Stomach (tissue), 9 donors: ENCODE measurements around the gene TFAP2C. TPM values are rescaled to one million over a fixed set of nuclear protein-coding genes. Genes with fewer than 3 reads are reported as not detected.

Experiments used
- DNase-seq, 2 donors: peaks; one replicate each; pipeline versions ENCODE4 v3.0.0 to v3.0.0-alpha.2; 2013 to 2019
- H3K27ac ChIP-seq, 5 donors: fragments of 200-600 bp in 4 of 5; sonication (generic) in 4 of 5; one replicate each; pipeline ENCODE4 v1.5.1; 2013 to 2019; ENCODE audit warnings: mild to moderate bottlenecking in 1 of 5, moderate library complexity in 1 of 5
- H3K27me3 ChIP-seq, 3 donors: fragments of 200-600 bp; sonication (generic); one replicate each; pipeline ENCODE4 v1.5.1; 2017 to 2019; ENCODE audit warnings: mixed run types in 1 of 3
- H3K36me3 ChIP-seq, 4 donors: fragments of 200-600 bp; sonication (generic); 1 replicate in 3 of 4; 2 replicates in 1 of 4; pipeline ENCODE4 v1.5.1; 2016 to 2019
- H3K4me1 ChIP-seq, 4 donors: fragments of 200-600 bp; sonication (generic); one replicate each; pipeline ENCODE4 v1.5.1; 2016 to 2019
- H3K4me3 ChIP-seq, 4 donors: fragments of 200-600 bp; sonication (generic) in 3 of 4; one replicate each; pipeline ENCODE4 v1.5.1; 2016 to 2019; ENCODE audit warnings: mild to moderate bottlenecking in 1 of 4
- H3K9me3 ChIP-seq, 4 donors: fragments of 200-600 bp; sonication (generic); one replicate each; pipeline ENCODE4 v1.5.1; 2016 to 2019
- EP300 ChIP-seq: sonication (generic); formaldehyde crosslinking; IDR thresholded peaks from one replicate; pipeline ENCODE4 v1.6.1; 2017; ENCODE audit warnings: antibody characterized with exemption
- POLR2A ChIP-seq, 4 donors: fragments of 450-650 bp; IDR thresholded peaks; one replicate each; pipeline ENCODE4 v1.6.1; 2016; ENCODE audit warnings: antibody characterized with exemption in 4 of 4, control low read depth in 2 of 4, mild to moderate bottlenecking in 1 of 4, moderate library complexity in 1 of 4
- POLR2AphosphoS5 ChIP-seq, 3 donors: sonication (generic); formaldehyde crosslinking; IDR thresholded peaks; one replicate each; pipeline ENCODE4 v1.6.1; 2016; ENCODE audit warnings: antibody characterized with exemption in 3 of 3
- WGBS, 5 donors: extraction: QIAGEN DNeasy Blood & Tissue Kit in 3 of 5; methylation state at CpG; one replicate each; pipeline versions ENCODE4 v1.1.5 to v1.1.7; 2013 to 2018; 5-methylcytosine and 5-hydroxymethylcytosine counted together
- intact Hi-C: fragments of 100-400 bp; cut with DNase I; formaldehyde crosslinking; loops from one replicate; pipeline ENCODE4 v1.15.1; 2023; ENCODE audit warnings: low total_unique reads
- polyA plus RNA-seq, 3 donors: library from polyadenylated mRNA; stranded (reverse); fragments of 200-250 nt; gene quantifications; one replicate each; pipeline ENCODE4 v1.2.3, GENCODE V29; 2013
- total RNA-seq, 5 donors: library from RNA; depleted of rRNA; stranded (reverse); fragments of >200 nt; gene quantifications; one replicate each; pipeline versions ENCODE4 v1.1.0 to v1.2.3, GENCODE V29; 2014 to 2016
- TF ChIP-seq, protein P1 (sequence below), 7 experiments: fragments of 450-650 bp in 4 of 7; fragments of 200-600 bp in 3 of 7; sonication (generic) in 3 of 7; IDR thresholded peaks; one replicate each; pipeline ENCODE4 v1.5.1; 2016 to 2019; ENCODE audit warnings: antibody characterized with exemption in 7 of 7, control low read depth in 2 of 7, mild to moderate bottlenecking in 1 of 7
- donor health status: healthy with polysubstance abuse.
- donor health status: Bipolar disorder and iron deficiency.
- donor health status: healthy.

Gene TFAP2C
- total and polyA plus RNA-seq, 8 donors: 0.12 to 10.9 (median 0.89) TPM; not detected in 3

DNA sequence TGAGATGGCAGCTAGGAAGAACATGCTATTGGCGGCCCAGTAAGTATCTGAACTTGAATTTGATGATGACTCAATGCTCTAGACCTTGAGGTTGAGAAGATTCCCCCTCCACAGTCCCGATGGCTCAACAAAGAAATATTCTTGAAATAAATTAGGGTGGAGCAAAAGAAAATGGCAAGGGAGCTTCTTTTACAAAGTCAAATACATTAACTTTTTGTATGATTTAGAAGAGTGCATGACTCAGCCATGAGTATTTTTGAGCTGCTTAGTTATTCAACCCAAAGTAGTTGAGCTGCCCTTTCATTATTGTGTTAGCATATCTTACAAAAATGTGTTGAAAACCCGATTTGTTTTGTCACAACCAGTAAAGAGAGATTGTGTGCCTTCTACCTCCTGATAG, 7.6 kb downstream of the TFAP2C start:
- Histone ChIP-seq H3K36me3 (no peaks in the 10 kb centered on the region), H3K4me3 (no peak overlapping the region), H3K4me1 (no peaks in the 10 kb centered on the region), H3K9me3 (no peaks in the 10 kb centered on the region), H3K27me3 (peaks cover 5 to 98% (median 26%) of the 10 kb centered on the region in 3 donors), H3K27ac (no peak overlapping the region)
- no peak for TF ChIP-seq EP300
- TF ChIP-seq, protein P1, sequence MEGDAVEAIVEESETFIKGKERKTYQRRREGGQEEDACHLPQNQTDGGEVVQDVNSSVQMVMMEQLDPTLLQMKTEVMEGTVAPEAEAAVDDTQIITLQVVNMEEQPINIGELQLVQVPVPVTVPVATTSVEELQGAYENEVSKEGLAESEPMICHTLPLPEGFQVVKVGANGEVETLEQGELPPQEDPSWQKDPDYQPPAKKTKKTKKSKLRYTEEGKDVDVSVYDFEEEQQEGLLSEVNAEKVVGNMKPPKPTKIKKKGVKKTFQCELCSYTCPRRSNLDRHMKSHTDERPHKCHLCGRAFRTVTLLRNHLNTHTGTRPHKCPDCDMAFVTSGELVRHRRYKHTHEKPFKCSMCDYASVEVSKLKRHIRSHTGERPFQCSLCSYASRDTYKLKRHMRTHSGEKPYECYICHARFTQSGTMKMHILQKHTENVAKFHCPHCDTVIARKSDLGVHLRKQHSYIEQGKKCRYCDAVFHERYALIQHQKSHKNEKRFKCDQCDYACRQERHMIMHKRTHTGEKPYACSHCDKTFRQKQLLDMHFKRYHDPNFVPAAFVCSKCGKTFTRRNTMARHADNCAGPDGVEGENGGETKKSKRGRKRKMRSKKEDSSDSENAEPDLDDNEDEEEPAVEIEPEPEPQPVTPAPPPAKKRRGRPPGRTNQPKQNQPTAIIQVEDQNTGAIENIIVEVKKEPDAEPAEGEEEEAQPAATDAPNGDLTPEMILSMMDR (IDR thresholded peaks at IDR 0.05): no peak
- TF ChIP-seq POLR2A (IDR thresholded peaks at IDR 0.05): no peak
- intact Hi-C loops: no loop called here
- DNase-seq: no peak
- 52 to 66% (median 61%) methylated on average over 3 of the region's 3 CpGs for WGBS, 5 donors

- intact Hi-C loops: no loop called here
- Histone ChIP-seq H3K36me3 (no peaks in the 10 kb centered on the region), H3K9me3 (no peaks in the 10 kb centered on the region), H3K4me1 (no peaks in the 10 kb centered on the region), H3K27me3 (peaks cover 5 to 98% (median 23%) of the 10 kb centered on the region in 3 donors), H3K27ac (no peak overlapping the region), H3K4me3 (no peak overlapping the region)
- DNase-seq: no peak
- no peak for TF ChIP-seq EP300
- no peak for TF ChIP-seq POLR2A (IDR thresholded peaks at IDR 0.05)
- TF ChIP-seq POLR2AphosphoS5 (IDR thresholded peaks at IDR 0.05): no peak
- TF ChIP-seq, protein P1 (IDR thresholded peaks at IDR 0.05): no peak
- 67 to 85% (median 68%) methylated on average over 10 of the region's 10 CpGs for WGBS, 5 donors
Measured at GRCh38 chr20:56637576-56637975, 8.5 kb downstream of the TFAP2C start.

DNA sequence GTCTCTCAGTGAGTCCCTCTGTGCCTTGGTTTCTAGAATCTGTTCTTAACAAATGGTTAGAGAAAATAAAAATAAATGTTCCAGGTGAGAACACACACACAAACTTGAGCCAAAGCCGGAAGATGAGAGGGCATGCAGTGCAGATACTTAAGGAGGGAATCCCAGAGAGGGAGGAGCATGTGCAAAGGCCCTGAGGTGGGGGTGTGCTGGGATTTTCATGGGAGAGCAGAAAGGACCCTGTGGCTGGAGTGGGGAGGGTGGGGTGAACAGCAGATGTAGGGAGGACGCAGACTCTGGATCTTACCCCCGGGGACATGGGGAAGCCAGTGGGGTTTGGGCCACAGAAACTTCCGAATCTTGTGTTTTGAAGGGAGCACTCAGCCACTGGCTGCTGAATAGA, 17.5 kb downstream of the TFAP2C start:
- DNase-seq: no peak
- Histone ChIP-seq H3K27me3 (peaks cover 0 to 19% (median 0%) of the 10 kb centered on the region in 3 donors), H3K36me3 (no peaks in the 10 kb centered on the region), H3K27ac (no peak overlapping the region), H3K4me1 (no peaks in the 10 kb centered on the region), H3K4me3 (no peak overlapping the region), H3K9me3 (no peaks in the 10 kb centered on the region)
- no peak for TF ChIP-seq EP300
- TF ChIP-seq POLR2A (IDR thresholded peaks at IDR 0.05): no peak
- TF ChIP-seq, protein P1 (IDR thresholded peaks at IDR 0.05): no peak
- no peak for TF ChIP-seq POLR2AphosphoS5 (IDR thresholded peaks at IDR 0.05)
- intact Hi-C loops: no loop called here
- 82 to 95% (median 87%) methylated on average over 4 of the region's 4 CpGs for WGBS, 5 donors

DNA sequence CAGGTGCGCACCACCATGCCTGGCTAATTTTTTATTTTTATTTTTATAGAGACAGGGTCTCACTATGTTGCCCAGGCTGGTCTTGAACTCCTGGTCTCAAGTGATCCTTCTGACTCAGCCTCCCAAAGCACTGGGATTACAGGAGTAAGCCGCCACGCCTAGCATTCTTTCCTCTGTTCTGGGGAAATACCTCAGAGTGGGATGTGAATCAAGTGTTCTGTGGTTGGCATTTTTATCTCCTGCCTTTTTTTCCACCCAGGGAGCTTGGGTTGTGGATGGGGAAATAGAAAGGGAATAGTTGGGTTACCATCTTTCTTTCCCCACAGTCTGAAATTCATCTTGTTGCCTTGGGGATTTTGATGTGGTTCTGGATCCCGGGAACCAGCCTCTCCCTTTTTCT, 24.1 kb downstream of the TFAP2C start:
- H3K4me1 ChIP-seq: no peaks in the 10 kb centered on the region
- no peak for DNase-seq
- H3K27me3 ChIP-seq: peaks cover 0 to 18% (median 0%) of the 10 kb centered on the region in 3 donors
- no peaks in the 10 kb centered on the region for H3K36me3 ChIP-seq
- TF ChIP-seq POLR2A (IDR thresholded peaks at IDR 0.05) (no peak), EP300 (no peak), POLR2AphosphoS5 (IDR thresholded peaks at IDR 0.05) (no peak)
- TF ChIP-seq, protein P1 (IDR thresholded peaks at IDR 0.05): no peak
- H3K27ac ChIP-seq: no peak overlapping the region
- 92 to 97% (median 93%) methylated on average over 4 of the region's 4 CpGs for WGBS, 5 donors
- H3K9me3 ChIP-seq: no peaks in the 10 kb centered on the region
- intact Hi-C loops: no loop called here
- no peak overlapping the region for H3K4me3 ChIP-seq
